ENCODE measurements around the gene FUNDC2.
"Not testable (repeated sequence)": the region's sequence is repeated elsewhere in the genome, so short reads cannot be mapped to it uniquely, and the experiment has no call there.

Gene FUNDC2

GRCh38 chrX:155026727-155027508 lies at the start of gene FUNDC2:
TSS of gene FUNDC2 (plus strand) at chrX:155026844. CDS start at chrX:155026939, 95 bp downstream.
- peak; percentile 95 for DNase-seq (ENCODE audit: low spot score)

GRCh38 chrX:154979629-154980028 lies 47.0 kb upstream of the FUNDC2 start:
- DNase-seq (ENCODE audit: low spot score) = no peak

- peak; percentile 57 for DNase-seq (ENCODE audit: low spot score)
Measured at GRCh38 chrX:154980330-154981115, 46.1 kb upstream of the FUNDC2 start.

GRCh38 chrX:154981116-154981411 lies 45.6 kb upstream of the FUNDC2 start:
- DNase-seq (ENCODE audit: low spot score) = no peak

- peak; percentile 18 for DNase-seq (ENCODE audit: low spot score)
Measured at GRCh38 chrX:154986826-154987575, 39.6 kb upstream of the FUNDC2 start.

GRCh38 chrX:154987940-154988339 lies 38.7 kb upstream of the FUNDC2 start:
- no peak for DNase-seq (ENCODE audit: low spot score)

- no peak for DNase-seq (ENCODE audit: low spot score)
Measured at GRCh38 chrX:154988719-154989118, 37.9 kb upstream of the FUNDC2 start.

- no peak for DNase-seq (ENCODE audit: low spot score)
Measured at GRCh38 chrX:154990496-154990895, 36.1 kb upstream of the FUNDC2 start.

- DNase-seq (ENCODE audit: low spot score) = no peak
Measured at GRCh38 chrX:154991039-154991438, 35.6 kb upstream of the FUNDC2 start.

- no peak for DNase-seq (ENCODE audit: low spot score)
Measured at GRCh38 chrX:154991476-154991875, 35.2 kb upstream of the FUNDC2 start.

- no peak for DNase-seq (ENCODE audit: low spot score)
Measured at GRCh38 chrX:154998204-154998880, 28.3 kb upstream of the FUNDC2 start.

GRCh38 chrX:155000841-155001240 lies 25.8 kb upstream of the FUNDC2 start:
- DNase-seq (ENCODE audit: low spot score) = no peak

- DNase-seq (ENCODE audit: low spot score) = no peak
Measured at GRCh38 chrX:155001873-155002272, 24.8 kb upstream of the FUNDC2 start.

- no peak for DNase-seq (ENCODE audit: low spot score)
Measured at GRCh38 chrX:155005190-155005589, 21.5 kb upstream of the FUNDC2 start.

- DNase-seq (ENCODE audit: low spot score) = not testable (repeated sequence)
Measured at GRCh38 chrX:155006379-155006778, 20.3 kb upstream of the FUNDC2 start.

- not testable (repeated sequence) for DNase-seq (ENCODE audit: low spot score)
Measured at GRCh38 chrX:155006913-155007671, 19.6 kb upstream of the FUNDC2 start.

- DNase-seq (ENCODE audit: low spot score) = not testable (repeated sequence)
Measured at GRCh38 chrX:155008578-155008977, 18.1 kb upstream of the FUNDC2 start.

- DNase-seq (ENCODE audit: low spot score) = no peak
Measured at GRCh38 chrX:155009994-155010472, 16.6 kb upstream of the FUNDC2 start.

- no peak for DNase-seq (ENCODE audit: low spot score)
Measured at GRCh38 chrX:155020591-155020990, 6.1 kb upstream of the FUNDC2 start.

- no peak for DNase-seq (ENCODE audit: low spot score)
Measured at GRCh38 chrX:155022585-155022984, 4.1 kb upstream of the FUNDC2 start, which contains the start of gene F8. TSS of gene F8 (minus strand) at chrX:155022723. CDS start at chrX:155022552, 171 bp downstream.
